ENCODE data around the gene PKMYT1. TPM values are rescaled to one million over a fixed set of nuclear protein-coding genes. Genes with fewer than 3 reads are reported as not detected.

PKMYT1 gene
- total and polyA plus RNA-seq, 9 of the 15 experiments (the other 6 are each of a cell fraction or from before 2014, with no cell fraction given) = 8.7 to 201 (median 37.8) TPM

GRCh38 chr16:2963723-2964474 is 16.3 kb downstream of the PKMYT1 start, which contains the start of gene KREMEN2:
Gene KREMEN2 (plus strand): TSS chr16:2964275. CDS start chr16:2964521, 246 bp downstream.
- Histone ChIP-seq H3K27me3 (ENCODE audit: control insufficient read depth in 2 of 2, insufficient read depth in 2 of 2, low read length in 2 of 2) (no peaks in the 10 kb centered on the region), H3K27ac (ENCODE audit: extremely low read depth, low read depth, low read length) (peak within 1 kb of the TSS; percentile 83), H3K4me3 (peak within 1 kb of the TSS; percentile 53), H3K9ac (ENCODE audit: insufficient read depth in 1 of 2, low read depth in 2 of 2, low read length in 2 of 2) (peak within 1 kb of the TSS; percentile 69 to 96), H3K4me2 (ENCODE audit: insufficient read depth, low read length) (peak within 1 kb of the TSS; percentile 71), H3K9me1 (ENCODE audit: control insufficient read depth, insufficient read depth, low read length) (no peaks in the 10 kb centered on the region), H2AFZ (ENCODE audit: low read depth, low read length) (peak within 1 kb of the TSS; percentile 87), H3K9me3 (replicated peaks; ENCODE audit: control insufficient read depth, insufficient read depth, low read depth, low read length) (no peaks in the 10 kb centered on the region), H4K20me1 (replicated peaks; ENCODE audit: control insufficient read depth, insufficient read depth, low read length) (no peaks in the 10 kb centered on the region), H3K4me1 (replicated peaks in 1 of 2; ENCODE audit: control insufficient read depth in 2 of 2, insufficient read depth in 2 of 2, low read length in 2 of 2) (peaks cover 8 to 78% of the 10 kb centered on the region in 2 experiments), H3K79me2 (ENCODE audit: control insufficient read depth, insufficient read depth, low read length) (no peaks in the 10 kb centered on the region), H3K36me3 (ENCODE audit: control insufficient read depth, insufficient read depth, low read length) (peaks cover 3% of the 10 kb centered on the region; the same call in 1 of the 3 replicates)
- DNase-seq (ENCODE audit: extremely low read depth in 1 of 4, low spot score in 3 of 4) (peak; percentile 86 to 93 (median 90)), ATAC-seq (peak; percentile 64), FAIRE-seq (peak; percentile 90)
- CTCF ChIA-PET (ENCODE audit: low intra/inter-chr PET ratio) = interaction anchor here (0.6 kb wide), 1 partner anchor 629 kb away, joined by 3 read pairs; no protein-coding TSS in a partner anchor
- intact Hi-C loops (cut with micrococcal nuclease) = loop anchor here (10.0 kb wide), 1 partner anchor 61 kb away; the partner anchor contains the start of genes HCFC1R1, THOC6 and TNFRSF12A
- in situ Hi-C loops (cut with MboI) = no loop called here
- POLR2A ChIA-PET = interaction anchor here (0.6 to 1.3 kb wide), 7 partner anchors 8 to 24 kb away, joined by 3 to 5 read pairs (median 3); partner anchors contain the start of gene PKMYT1
- BruUV-seq (replicated peaks) = TSS peak; percentile 52
- WGBS (ENCODE audit: insufficient coverage, low coverage, missing lambda C conversion rate) = 0% methylated on average over 33 of the region's 60 CpGs
- TF ChIP-seq CBFA2T3 (IDR thresholded peaks at IDR 0.05) (no peak), ZNF24 (IDR thresholded peaks at IDR 0.05) (no peak), MTF1 (CRISPR knock-in tag; IDR thresholded peaks at IDR 0.05; ENCODE audit: borderline replicate concordance) (no peak), HNRNPH1 (optimal IDR thresholded peaks at IDR 0.05; ENCODE audit: low read depth, low read length) (no peak), HMG20A (CRISPR knock-in tag; conservative IDR thresholded peaks at IDR 0.05) (no peak), ZNF707 (CRISPR knock-in tag; conservative IDR thresholded peaks at IDR 0.05) (no peak), FOXM1 (IDR thresholded peaks at IDR 0.05; ENCODE audit: low read depth) (no peak), FOXM1 (CRISPR knock-in tag; IDR thresholded peaks at IDR 0.05; ENCODE audit: low read depth) (no peak)
- TF ChIP-seq, protein P1, sequence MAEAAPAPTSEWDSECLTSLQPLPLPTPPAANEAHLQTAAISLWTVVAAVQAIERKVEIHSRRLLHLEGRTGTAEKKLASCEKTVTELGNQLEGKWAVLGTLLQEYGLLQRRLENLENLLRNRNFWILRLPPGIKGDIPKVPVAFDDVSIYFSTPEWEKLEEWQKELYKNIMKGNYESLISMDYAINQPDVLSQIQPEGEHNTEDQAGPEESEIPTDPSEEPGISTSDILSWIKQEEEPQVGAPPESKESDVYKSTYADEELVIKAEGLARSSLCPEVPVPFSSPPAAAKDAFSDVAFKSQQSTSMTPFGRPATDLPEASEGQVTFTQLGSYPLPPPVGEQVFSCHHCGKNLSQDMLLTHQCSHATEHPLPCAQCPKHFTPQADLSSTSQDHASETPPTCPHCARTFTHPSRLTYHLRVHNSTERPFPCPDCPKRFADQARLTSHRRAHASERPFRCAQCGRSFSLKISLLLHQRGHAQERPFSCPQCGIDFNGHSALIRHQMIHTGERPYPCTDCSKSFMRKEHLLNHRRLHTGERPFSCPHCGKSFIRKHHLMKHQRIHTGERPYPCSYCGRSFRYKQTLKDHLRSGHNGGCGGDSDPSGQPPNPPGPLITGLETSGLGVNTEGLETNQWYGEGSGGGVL (CRISPR knock-in tag; IDR thresholded peaks at IDR 0.05) = no peak
- TF ChIP-seq, protein P2, sequence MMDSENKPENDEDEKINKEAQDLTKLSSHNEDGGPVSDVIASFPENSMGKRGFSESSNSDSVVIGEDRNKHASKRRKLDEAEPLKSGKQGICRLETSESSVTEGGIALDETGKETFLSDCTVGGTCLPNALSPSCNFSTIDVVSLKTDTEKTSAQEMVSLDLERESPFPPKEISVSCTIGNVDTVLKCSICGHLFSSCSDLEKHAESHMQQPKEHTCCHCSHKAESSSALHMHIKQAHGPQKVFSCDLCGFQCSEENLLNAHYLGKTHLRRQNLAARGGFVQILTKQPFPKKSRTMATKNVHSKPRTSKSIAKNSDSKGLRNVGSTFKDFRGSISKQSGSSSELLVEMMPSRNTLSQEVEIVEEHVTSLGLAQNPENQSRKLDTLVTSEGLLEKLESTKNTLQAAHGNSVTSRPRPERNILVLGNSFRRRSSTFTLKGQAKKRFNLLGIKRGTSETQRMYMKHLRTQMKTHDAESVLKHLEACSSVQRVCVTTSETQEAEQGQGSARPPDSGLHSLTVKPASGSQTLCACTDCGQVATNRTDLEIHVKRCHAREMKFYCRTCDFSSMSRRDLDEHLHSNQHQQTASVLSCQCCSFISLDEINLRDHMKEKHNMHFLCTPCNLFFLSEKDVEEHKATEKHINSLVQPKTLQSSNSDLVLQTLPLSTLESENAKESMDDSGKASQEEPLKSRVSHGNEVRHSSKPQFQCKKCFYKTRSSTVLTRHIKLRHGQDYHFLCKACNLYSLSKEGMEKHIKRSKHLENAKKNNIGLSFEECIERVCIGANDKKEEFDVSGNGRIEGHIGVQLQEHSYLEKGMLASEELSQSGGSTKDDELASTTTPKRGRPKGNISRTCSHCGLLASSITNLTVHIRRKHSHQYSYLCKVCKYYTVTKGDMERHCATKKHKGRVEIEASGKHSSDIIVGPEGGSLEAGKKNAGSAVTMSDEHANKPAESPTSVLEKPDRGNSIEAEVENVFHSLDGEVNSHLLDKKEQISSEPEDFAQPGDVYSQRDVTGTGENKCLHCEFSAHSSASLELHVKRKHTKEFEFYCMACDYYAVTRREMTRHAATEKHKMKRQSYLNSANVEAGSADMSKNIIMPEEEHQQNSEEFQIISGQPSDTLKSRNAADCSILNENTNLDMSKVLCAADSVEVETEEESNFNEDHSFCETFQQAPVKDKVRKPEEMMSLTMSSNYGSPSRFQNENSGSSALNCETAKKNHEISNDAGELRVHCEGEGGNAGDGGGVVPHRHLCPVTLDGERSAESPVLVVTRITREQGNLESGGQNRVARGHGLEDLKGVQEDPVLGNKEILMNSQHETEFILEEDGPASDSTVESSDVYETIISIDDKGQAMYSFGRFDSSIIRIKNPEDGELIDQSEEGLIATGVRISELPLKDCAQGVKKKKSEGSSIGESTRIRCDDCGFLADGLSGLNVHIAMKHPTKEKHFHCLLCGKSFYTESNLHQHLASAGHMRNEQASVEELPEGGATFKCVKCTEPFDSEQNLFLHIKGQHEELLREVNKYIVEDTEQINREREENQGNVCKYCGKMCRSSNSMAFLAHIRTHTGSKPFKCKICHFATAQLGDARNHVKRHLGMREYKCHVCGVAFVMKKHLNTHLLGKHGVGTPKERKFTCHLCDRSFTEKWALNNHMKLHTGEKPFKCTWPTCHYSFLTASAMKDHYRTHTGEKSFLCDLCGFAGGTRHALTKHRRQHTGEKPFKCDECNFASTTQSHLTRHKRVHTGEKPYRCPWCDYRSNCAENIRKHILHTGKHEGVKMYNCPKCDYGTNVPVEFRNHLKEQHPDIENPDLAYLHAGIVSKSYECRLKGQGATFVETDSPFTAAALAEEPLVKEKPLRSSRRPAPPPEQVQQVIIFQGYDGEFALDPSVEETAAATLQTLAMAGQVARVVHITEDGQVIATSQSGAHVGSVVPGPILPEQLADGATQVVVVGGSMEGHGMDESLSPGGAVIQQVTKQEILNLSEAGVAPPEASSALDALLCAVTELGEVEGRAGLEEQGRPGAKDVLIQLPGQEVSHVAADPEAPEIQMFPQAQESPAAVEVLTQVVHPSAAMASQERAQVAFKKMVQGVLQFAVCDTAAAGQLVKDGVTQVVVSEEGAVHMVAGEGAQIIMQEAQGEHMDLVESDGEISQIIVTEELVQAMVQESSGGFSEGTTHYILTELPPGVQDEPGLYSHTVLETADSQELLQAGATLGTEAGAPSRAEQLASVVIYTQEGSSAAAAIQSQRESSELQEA (IDR thresholded peaks at IDR 0.05; ENCODE audit: low read depth) = no peak
